NCI-H2029 treated with DMSO at 0.1 percent for 48 hours (cell line): ENCODE results near the gene CCDC188.

Experiments used
- DNase-seq: peaks from one replicate; lab custom pipeline; 2025; lab: John Stamatoyannopoulos, UW

The CCDC188 gene

DNA sequence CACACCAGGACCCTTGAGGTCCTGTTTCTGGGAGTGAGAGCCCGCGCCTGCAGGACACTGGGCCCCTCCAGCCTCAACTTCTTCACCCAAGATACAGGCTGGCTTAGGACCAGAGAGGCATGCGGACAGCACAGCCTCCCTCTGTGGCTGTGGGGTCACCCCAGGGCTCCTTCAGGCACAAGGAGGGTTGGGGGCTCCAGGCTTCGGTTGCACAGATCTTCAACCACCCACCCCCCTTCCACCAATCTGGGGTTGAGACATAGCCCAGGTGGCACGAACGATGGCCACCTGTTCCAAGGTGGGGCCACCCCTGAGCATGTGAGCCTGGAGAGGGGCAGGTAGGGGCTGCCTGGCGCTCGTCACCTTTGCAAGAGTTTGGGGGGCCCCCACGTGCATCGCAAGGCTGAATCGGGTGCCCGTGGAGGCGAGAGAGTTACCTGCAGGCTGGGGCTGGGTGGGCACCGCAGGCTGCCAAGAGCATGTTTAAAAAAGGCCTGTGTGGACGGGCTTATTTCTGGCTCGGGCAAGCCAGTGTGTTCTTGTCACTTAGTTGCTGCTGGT, 18.1 kb downstream of the CCDC188 start:
- DNase-seq = no peak

- no peak for DNase-seq
Measured at GRCh38 chr22:20131859-20132685, 18.8 kb downstream of the CCDC188 start.

DNA sequence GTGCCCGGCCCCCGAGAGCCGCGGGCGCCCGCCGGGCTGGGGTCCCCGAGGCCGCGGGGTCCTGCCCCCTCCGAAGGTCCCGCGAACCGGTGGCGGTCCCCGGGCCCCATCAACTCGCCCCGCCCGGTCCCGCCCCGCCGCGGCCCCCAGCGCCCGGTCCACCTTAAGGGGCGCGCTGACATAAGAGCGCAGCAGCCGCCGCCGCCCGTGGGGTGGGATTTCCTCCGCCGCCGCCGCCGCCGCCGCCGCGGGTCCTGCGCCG, 19.3 kb downstream of the CCDC188 start, which contains the start of gene ZDHHC8:
TSS of gene ZDHHC8 (plus strand) at position 208 of the 262 bp plus-strand sequence. CDS start 144 bp downstream, outside the sequence.
- DNase-seq = no peak

GRCh38 chr22:20130731-20131596, 19.9 kb downstream of the CCDC188 start:
- DNase-seq = no peak

DNA sequence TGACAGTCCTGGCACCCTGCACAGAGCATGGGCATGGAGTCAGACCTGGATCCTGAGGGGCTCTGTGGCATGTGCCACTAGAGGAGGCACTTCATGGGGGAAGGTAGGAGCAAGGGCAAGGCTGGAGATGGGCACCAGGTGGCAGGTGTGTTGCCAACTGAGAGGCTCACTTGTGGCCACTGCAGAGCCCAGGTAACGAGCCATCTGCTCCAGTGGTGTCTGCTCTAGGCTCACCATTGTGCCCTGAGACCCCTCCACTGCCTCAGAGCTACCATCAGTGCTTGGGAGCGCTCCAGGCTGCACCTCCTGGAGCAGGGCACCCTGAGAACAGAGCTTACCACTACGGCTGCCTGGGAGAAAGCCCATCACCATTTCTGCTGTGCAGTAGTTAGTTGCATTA, 20.5 kb downstream of the CCDC188 start:
- no peak for DNase-seq

DNA sequence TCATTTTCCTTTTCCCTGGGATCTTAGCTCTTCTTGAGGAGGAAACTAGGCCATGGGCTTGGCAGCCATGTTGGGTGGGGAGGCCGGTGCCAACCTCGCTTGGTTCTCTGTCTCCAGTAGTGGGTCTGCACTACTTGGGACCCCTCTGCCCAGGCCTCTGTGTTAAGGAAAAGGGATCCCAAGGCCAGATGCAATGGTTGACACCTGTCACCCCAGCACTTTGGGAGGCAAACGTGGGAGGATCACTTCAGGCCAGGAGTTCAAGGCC, 21.2 kb downstream of the CCDC188 start:
- no peak for DNase-seq

DNA sequence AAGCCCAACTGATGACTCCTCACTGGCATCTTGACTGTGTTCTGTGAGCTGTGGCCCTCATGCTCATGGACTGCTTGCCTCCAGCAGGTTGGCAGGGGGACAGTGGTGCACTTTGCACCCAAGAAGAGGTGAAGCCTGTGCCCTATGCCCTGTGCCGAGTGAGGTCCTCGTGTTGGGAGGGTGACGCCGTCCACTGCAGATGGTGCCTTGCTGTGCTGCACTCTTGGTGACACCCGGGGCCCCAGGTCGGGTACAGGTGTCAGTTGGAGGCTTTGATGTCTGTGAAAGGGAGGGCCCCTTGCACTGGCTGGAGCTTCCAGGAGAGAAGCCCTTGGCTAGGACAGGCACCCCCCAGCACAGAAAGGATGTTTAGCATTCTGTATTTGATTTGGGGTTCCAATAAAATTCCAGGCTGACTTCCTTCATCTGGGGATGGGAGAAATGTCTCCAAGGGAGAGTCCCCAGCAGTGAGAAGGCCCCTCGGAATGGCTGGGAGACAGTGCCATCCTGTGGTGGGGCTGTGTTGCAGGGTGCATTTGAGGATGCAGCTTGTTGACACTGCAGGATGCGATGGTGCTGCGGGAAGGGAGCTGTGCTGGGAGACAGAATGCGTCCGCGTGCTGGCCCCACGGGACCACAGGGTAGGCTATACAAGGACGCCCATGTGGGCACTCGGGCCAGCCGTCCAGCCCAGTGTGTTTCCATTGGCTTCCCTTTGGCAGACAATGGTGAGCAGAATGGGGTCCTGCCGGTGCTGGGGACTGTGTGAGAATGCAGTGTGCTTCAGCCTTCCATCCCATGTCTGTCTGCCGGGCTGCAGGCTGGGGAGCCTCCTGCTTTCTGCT, 21.7 kb downstream of the CCDC188 start:
- no peak for DNase-seq

DNA sequence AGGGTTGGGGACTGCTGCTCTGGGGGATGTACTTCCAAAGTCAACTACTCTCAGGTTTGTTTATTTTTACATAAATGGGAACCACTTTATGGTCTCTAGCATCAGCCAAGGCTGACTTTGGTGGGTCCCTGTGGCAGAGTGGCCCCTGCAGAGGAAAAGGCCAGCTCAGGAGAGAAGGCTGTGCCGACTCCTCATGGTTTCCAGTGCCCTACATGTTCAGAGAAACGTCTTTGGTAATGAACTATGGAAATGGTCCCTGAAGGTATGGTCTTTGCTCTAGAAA, 22.3 kb downstream of the CCDC188 start:
- no peak for DNase-seq

DNA sequence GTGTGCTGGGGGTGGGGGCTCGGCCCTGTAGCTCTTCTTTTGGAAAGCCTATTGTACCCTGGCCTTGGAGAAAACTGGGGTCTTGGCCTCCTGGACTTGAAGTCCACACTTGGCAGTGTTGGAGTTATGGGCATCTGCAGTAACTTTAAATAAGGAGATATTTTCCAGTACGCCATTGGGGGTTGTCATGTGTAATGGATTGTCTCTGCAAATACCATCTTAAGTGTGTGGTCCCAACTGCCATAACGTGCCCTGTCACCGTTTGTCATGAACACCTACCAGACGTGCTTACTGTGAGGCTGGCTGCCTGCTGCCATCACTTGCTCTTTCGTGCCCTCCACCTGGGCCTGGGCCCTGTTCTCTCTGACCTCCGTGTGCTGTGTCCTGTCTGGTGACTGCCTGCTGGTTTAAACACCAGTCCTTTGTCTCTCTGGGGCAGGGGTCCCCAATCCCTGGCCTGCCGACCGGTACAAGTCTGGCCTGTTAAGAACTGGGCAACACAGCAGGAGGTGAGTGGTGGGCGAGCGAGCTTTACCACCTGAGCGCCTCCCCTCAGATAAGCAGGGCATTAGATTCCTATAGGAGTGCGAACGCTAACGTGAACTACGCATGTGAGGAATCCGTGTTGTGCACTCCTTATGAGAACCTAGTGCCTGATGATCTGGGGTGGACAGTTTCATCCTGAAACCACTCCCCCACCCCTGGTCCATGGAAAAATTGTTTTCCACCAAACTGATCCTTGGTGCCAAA, 22.8 kb downstream of the CCDC188 start:
- DNase-seq = no peak

DNA sequence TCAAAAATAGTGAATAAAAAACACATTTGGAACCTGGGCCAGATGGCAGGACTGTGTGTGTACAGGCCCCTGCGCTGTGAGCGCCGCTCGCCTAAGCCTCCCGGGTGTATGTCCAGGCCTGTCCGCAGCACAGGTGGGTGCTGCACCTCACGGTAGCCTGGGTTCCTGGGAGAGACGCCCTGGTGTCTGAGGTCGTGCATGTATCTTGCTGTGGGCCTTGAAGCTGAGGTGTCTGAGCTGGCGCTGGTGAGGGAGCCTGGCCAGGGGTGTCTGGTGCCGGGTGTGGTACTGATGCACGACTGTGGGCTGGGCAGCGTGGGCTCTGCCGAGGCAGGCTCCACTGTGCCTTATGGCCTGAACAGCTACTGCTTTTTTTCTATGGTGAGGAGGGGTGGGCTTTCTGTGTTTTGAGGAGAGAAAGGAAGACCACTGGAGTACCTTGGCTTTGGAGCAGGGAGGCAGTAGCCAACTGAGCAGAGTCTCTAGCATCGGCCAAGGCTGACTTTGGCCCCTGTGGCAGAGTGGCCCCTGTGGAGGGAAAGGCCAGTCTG, 23.5 kb downstream of the CCDC188 start:
- no peak for DNase-seq

- DNase-seq = no peak
Measured at GRCh38 chr22:20126284-20127029, 24.4 kb downstream of the CCDC188 start.

GRCh38 chr22:20125201-20126174, 25.4 kb downstream of the CCDC188 start:
- DNase-seq = no peak

DNA sequence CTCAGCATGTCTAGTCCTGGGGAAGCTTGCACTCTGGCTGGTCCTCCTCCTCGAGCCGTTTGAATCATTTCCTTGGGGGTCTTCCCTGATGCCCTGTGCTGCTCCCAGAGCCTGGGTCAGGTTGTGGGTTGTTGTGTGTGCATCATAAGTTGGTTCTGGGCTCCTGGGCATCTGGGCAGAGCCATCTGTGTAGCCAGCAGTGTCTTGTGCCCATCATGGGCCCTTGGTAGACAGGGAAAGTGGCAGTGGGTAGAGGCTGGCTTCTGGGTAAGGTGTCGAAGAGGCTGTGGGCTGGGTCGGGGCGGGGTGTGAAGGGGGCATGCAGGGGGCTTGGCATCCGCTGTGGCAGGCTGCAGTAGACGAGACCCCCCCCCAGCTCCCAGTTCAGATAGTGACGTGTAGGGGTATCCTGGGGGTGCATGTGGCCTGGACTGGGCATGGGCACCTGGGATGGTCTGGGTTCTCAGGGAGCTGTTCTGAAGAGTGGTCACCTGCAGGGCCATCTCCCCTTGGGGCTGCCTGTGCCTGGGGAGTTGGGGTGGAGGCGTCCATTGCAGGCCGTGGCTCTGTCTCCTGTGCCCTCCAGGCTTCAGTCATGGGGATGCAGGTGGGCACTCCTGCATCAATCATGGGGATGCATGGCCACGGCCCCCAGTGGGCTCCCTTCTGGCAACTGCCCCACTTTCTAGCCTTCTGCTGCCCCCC, 26.6 kb downstream of the CCDC188 start:
- no peak for DNase-seq

DNA sequence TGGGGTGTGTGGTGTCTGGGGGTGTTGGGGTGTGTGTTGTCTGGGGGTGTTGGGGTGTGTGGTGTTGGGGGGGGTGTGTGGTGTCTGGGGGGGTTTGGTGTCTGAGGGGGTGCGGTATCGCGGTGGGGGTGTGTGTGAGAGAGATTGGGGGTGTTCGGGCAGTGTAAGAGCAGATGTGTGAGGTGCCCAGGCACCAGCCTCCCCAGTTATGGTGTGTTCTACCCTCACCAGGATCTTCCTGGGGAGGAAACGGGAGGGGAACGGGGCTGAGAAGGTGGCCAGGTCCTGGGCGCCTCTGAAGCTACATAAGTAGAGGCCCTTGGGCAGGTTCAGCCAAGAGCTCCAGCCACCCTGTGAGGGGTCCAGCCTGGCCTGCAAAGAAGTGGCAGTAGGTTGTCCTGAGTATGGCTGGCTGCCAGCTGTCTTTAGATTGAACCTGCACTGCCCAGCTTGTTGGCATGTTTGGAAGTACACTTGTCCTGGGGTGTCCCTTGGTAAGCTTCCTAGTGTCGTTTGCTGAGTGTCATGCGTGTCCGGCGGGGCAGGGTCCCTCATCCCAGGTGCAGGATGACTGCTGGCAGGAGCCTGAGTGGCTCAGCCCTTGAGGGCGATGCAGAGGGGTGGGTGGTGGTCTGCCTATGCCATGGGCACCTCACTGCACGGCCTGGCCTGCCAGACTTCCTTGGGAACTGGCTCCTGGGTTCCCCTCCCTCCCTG, 27.3 kb downstream of the CCDC188 start:
- no peak for DNase-seq

DNA sequence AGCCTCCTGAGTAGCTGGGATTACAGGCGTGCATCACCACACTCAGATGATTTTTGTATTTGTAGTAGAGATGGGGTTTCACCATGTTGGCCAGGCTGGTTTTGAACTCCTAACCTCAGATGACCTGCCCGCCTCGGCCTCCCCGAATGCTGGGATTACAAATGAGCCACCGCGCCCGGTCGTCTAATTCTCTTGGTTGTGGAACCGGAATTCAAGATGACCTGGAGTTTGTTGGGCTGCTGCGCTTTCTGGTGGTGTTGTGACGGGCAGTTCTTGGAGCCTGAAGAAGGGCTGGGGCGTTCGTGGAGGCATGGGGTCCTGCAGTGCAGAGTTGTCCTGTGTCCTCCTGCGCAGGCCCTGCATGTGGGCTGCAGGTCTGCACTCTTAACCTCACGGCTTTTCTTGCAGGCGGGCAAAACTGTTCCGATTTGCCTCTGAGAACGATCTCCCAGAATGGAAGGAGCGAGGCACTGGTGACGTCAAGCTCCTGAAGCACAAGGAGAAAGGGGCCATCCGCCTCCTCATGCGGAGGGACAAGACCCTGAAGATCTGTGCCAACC, 28.9 kb downstream of the CCDC188 start:
- DNase-seq = no peak

DNA sequence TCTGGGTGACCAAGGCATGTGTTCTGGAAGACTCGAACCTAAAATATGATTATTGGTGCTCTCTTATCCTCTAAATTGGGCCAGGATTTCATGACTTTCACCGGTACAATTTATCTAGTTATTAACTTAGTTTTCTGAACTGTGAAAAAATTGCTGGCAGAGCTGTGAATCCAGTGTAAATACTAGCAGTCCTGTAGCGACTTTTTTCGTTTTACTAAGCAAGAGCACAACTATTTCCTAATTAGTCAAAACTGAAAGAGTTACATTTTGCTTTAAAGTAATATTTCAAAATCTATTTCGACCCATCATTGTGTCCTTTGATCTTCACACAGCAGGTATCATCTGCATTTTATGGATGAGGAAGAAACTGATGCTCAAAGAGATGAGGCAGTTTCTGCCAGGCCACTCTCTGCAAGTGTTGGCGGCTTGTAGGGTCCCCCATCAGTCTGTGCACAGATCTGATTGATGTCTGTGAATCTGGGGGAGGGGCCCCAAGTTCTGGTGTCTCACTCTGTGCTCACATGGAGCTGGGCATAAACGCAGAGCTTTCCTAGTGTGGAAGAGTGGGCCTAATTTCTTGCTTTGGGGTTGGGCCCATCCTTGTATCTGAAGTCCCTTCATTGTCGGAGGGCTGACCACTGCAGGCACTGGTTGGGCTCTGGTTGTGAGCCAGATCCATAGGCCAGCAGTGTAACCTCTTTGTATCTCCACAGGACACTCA, 32.4 kb downstream of the CCDC188 start:
- no peak for DNase-seq

- DNase-seq = no peak
Measured at GRCh38 chr22:20117633-20118299, 33.1 kb downstream of the CCDC188 start.
